Gastroesophageal sphincter (tissue), 4 donors: ENCODE results near the gene INTS11. TPM values are rescaled to one million over a fixed set of nuclear protein-coding genes. Genes with fewer than 3 reads are reported as not detected.

ENCODE experiments used
- ATAC-seq: fragments of 150-250 bp; one replicate; pipeline ENCODE4 v1.9.1; 2016; ENCODE audit warnings: mild to moderate bottlenecking, moderate library complexity
- H3K27ac ChIP-seq, 4 donors: fragments of 200-600 bp; sonication (generic) in 3 of 4; 1 replicate in 3 of 4; 2 replicates in 1 of 4; pipeline ENCODE4 v1.5.1; 2016 to 2019
- H3K27me3 ChIP-seq: fragments of 200-600 bp; sonication (generic); one replicate; pipeline ENCODE4 v1.5.1; 2019
- H3K36me3 ChIP-seq, 2 donors: fragments of 200-600 bp; sonication (generic); one replicate each; pipeline ENCODE4 v1.5.1; 2019; ENCODE audit warnings: control low read depth in 1 of 2
- H3K4me1 ChIP-seq, 3 donors: fragments of 200-600 bp; sonication (generic); 1 replicate in 2 of 3; 2 replicates in 1 of 3; pipeline ENCODE4 v1.5.1; 2016 to 2019; ENCODE audit warnings: control low read depth in 2 of 3
- H3K4me3 ChIP-seq, 2 donors: fragments of 200-600 bp; sonication (generic); one replicate each; pipeline ENCODE4 v1.5.1; 2019; ENCODE audit warnings: mild to moderate bottlenecking in 1 of 2, moderate library complexity in 1 of 2
- H3K9me3 ChIP-seq, 3 donors: fragments of 200-600 bp; sonication (generic); one replicate each; pipeline ENCODE4 v1.5.1; 2017 to 2019; ENCODE audit warnings: control low read depth in 2 of 3
- CTCF ChIP-seq, 4 experiments: fragments of 200-600 bp in 2 of 4; fragments of 450-650 bp in 2 of 4; sonication (generic) in 1 of 4; IDR thresholded peaks; one replicate each; pipeline ENCODE4 v1.5.1; 2017 to 2019; ENCODE audit warnings: antibody characterized with exemption in 4 of 4, mild to moderate bottlenecking in 2 of 4, moderate library complexity in 2 of 4
- EP300 ChIP-seq: sonication (generic); formaldehyde crosslinking; IDR thresholded peaks from one replicate; pipeline ENCODE4 v1.6.1; 2017; ENCODE audit warnings: antibody characterized with exemption, mild to moderate bottlenecking
- POLR2A ChIP-seq, 2 donors: fragments of 450-650 bp; IDR thresholded peaks; one replicate each; pipeline ENCODE4 v1.6.1; 2017; ENCODE audit warnings: antibody characterized with exemption in 2 of 2, mild to moderate bottlenecking in 2 of 2, moderate library complexity in 1 of 2
- POLR2AphosphoS5 ChIP-seq: sonication (generic); formaldehyde crosslinking; IDR thresholded peaks from one replicate; pipeline ENCODE4 v1.6.1; 2017; ENCODE audit warnings: antibody characterized with exemption
- WGBS, 2 donors: methylation state at CpG; one replicate each; pipeline ENCODE4 v1.1.5; 2018; ENCODE audit warnings: low coverage in 1 of 2; 5-methylcytosine and 5-hydroxymethylcytosine counted together
- total RNA-seq, 4 donors: library from RNA; depleted of rRNA; stranded (reverse); fragments of >200 nt; gene quantifications; one replicate each; pipeline ENCODE4 v1.1.0, GENCODE V29; 2016

The INTS11 gene
- total RNA-seq, 4 donors from 2014 or later: 62.0 to 119 (median 96.4) TPM

DNA sequence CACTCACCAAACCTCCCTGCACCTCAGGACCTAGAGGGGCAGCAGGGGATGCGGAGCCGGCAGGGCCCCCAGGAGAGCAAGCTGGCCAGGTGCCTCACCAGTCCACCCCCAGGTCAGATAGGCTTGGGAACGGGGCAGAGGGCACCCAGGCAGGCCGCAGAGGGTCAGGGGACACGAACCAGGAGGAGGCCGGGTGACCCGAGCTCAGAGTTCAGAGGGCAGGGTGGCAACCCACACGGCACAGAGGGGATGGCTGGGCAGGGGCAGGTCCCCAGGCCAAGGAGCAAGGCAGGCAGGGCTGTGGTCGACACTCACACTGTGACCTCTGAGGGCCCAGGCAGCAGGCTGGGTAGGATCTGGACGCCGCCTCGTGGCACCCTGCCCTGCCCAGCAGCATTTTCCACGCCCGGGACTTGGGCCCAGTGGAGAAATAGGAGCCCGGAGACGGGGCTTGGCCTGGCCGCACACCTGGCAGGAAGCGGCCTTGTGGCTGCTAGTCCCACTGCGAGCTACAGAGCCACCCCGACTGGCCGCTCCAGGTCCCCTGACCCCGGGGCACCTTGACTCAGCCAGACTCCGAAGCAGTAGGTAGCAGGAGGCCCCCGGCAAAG lies 19.5 kb upstream of the INTS11 start:
- H3K9me3 ChIP-seq: no peaks in the 10 kb centered on the region
- TF ChIP-seq POLR2A (IDR thresholded peaks at IDR 0.05): no peak
- TF ChIP-seq EP300: no peak
- H3K36me3 ChIP-seq: peaks cover 0 to 37% of the 10 kb centered on the region in 2 donors
- WGBS, 2 donors: no CpG with 5 or more reads among the region's 24 CpGs
- no peak for ATAC-seq
- H3K4me3 ChIP-seq: no peak overlapping the region
- H3K27me3 ChIP-seq: no peaks in the 10 kb centered on the region
- peak overlapping the region in 1 of 4 donors; percentile 60 for H3K27ac ChIP-seq
- H3K4me1 ChIP-seq: peaks cover 0 to 54% (median 30%) of the 10 kb centered on the region in 3 donors

- ATAC-seq: no peak
- H3K4me3 ChIP-seq: no peak overlapping the region
- H3K27me3 ChIP-seq: no peaks in the 10 kb centered on the region
- peaks cover 0 to 50% of the 10 kb centered on the region in 2 donors for H3K36me3 ChIP-seq
- WGBS, 2 donors: no CpG with 5 or more reads among the region's 18 CpGs
- peaks cover 0 to 44% (median 27%) of the 10 kb centered on the region in 3 donors for H3K4me1 ChIP-seq
- no peaks in the 10 kb centered on the region for H3K9me3 ChIP-seq
- no peak for TF ChIP-seq POLR2A (IDR thresholded peaks at IDR 0.05)
- no peak for TF ChIP-seq POLR2AphosphoS5
- no peak for TF ChIP-seq EP300
- TF ChIP-seq CTCF (IDR thresholded peaks at IDR 0.05): no peak
- no peak overlapping the region for H3K27ac ChIP-seq
Measured at GRCh38 chr1:1342584-1343115, 18.2 kb upstream of the INTS11 start.

DNA sequence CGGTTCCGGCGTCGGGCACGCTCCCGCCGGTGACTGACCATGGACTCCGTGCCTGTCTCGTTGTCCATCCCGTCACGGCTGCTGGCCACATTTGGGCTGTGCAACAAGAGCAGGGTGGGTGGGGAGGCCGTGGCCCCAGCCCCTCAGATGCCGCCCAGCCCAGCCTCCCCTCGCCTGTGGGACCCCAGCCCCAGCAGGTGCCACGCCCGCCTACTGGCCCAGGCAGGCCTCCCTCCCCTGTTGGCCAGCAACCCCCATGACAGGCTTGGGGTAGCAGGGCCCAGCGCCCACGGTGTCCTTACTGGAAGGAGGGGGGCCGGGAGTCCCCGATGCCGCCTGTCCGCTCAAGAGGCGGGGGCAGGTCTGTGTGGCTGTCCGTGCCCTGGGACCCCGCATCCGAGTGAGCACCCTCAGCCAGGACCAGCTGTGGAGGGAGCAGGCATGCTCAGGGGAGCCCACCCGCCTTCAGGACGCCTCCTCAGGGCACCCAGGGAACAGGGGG lies 17.7 kb upstream of the INTS11 start:
- no CpG with 5 or more reads among the region's 28 CpGs for WGBS, 2 donors
- no peak for TF ChIP-seq POLR2AphosphoS5
- TF ChIP-seq EP300: no peak
- no peak for TF ChIP-seq CTCF (IDR thresholded peaks at IDR 0.05)
- no peak for TF ChIP-seq POLR2A (IDR thresholded peaks at IDR 0.05)

GRCh38 chr1:1341549-1342021 lies 17.1 kb upstream of the INTS11 start:
- Histone ChIP-seq H3K36me3 (peaks cover 0 to 60% of the 10 kb centered on the region in 2 donors), H3K27ac (no peak overlapping the region), H3K4me3 (no peak overlapping the region), H3K27me3 (no peaks in the 10 kb centered on the region), H3K9me3 (no peaks in the 10 kb centered on the region), H3K4me1 (peaks cover 0 to 33% (median 17%) of the 10 kb centered on the region in 3 donors)
- no peak for TF ChIP-seq POLR2A (IDR thresholded peaks at IDR 0.05)
- TF ChIP-seq POLR2AphosphoS5: no peak
- no peak for TF ChIP-seq EP300
- TF ChIP-seq CTCF (IDR thresholded peaks at IDR 0.05): no peak
- ATAC-seq: no peak
- whole genome bisulfite sequencing, 2 donors: 96% methylated on average over 7 of the region's 17 CpGs; no CpG with 5 or more reads in 1 of the 2 donors

More for the DNA sequence above, 17.7 kb upstream of the INTS11 start:
- H3K27me3 ChIP-seq: no peaks in the 10 kb centered on the region
- peaks cover 0 to 38% (median 22%) of the 10 kb centered on the region in 3 donors for H3K4me1 ChIP-seq
- ATAC-seq: no peak
- no peaks in the 10 kb centered on the region for H3K9me3 ChIP-seq
- H3K4me3 ChIP-seq: no peak overlapping the region
- no peak overlapping the region for H3K27ac ChIP-seq
- H3K36me3 ChIP-seq: peaks cover 0 to 55% of the 10 kb centered on the region in 2 donors

- no peaks in the 10 kb centered on the region for H3K27me3 ChIP-seq
- no peak for TF ChIP-seq EP300
- TF ChIP-seq POLR2AphosphoS5: no peak
- no peak for TF ChIP-seq POLR2A (IDR thresholded peaks at IDR 0.05)
- TF ChIP-seq CTCF (IDR thresholded peaks at IDR 0.05): no peak
- peaks cover 0 to 27% (median 11%) of the 10 kb centered on the region in 3 donors for H3K4me1 ChIP-seq
- ATAC-seq: no peak
- H3K9me3 ChIP-seq: no peaks in the 10 kb centered on the region
- H3K36me3 ChIP-seq: peaks cover 0 to 66% of the 10 kb centered on the region in 2 donors
- H3K27ac ChIP-seq: no peak overlapping the region
- 83 to 85% methylated on average over 24 to 30 of the region's 36 CpGs for WGBS, 2 donors
- no peak overlapping the region for H3K4me3 ChIP-seq
Measured at GRCh38 chr1:1340791-1341548, 16.5 kb upstream of the INTS11 start.
